GM18519 (cell line): ENCODE data around the gene ATP1B3.
"Not testable (repeated sequence)": the region's sequence is repeated elsewhere in the genome, so short reads cannot be mapped to it uniquely, and the experiment has no call there.

Experiments
- ATAC-seq: cut with Tn5 transposase; IDR thresholded peaks from one replicate; pipeline ENCODE4 v1.9.1; 2021; ENCODE audit warnings: mild to moderate bottlenecking, moderate library complexity; ENCODE audit not compliant: unreplicated experiment, low FRiP score

Gene ATP1B3

GRCh38 chr3:141876381-141876890, at the start of gene ATP1B3:
Gene ATP1B3 (plus strand): TSS chr3:141876643. CDS start chr3:141876802, 159 bp downstream.
- ATAC-seq: peak; percentile 70

- no peak for ATAC-seq
Observed at GRCh38 chr3:141828487-141828886, 48.0 kb upstream of the ATP1B3 start.

GRCh38 chr3:141828890-141829289, 47.6 kb upstream of the ATP1B3 start:
- no peak for ATAC-seq

DNA sequence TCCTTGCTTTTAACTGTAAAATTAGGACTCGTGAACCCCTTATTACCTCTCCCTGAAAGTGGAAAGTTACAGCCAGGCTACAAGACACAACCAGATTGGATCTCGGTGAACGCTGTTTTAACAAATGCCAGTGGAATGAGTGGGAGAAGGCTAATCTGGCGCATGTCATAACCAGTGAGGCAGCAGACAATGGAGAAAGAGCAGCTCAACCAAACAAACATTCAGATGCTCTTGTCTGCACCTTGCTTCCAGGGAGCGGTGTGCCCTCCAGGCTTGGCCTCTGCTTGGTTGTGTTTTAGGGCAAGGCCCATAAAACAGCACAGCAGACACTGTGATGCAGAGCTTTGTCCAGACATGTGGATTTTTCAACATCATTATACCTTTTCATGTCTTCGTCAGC, 45.9 kb upstream of the ATP1B3 start:
- ATAC-seq: no peak

GRCh38 chr3:141834292-141834691, 42.2 kb upstream of the ATP1B3 start:
- no peak for ATAC-seq

GRCh38 chr3:141835557-141836229, 40.8 kb upstream of the ATP1B3 start:
- ATAC-seq: no peak

GRCh38 chr3:141839389-141839788, 37.1 kb upstream of the ATP1B3 start:
- no peak for ATAC-seq

DNA sequence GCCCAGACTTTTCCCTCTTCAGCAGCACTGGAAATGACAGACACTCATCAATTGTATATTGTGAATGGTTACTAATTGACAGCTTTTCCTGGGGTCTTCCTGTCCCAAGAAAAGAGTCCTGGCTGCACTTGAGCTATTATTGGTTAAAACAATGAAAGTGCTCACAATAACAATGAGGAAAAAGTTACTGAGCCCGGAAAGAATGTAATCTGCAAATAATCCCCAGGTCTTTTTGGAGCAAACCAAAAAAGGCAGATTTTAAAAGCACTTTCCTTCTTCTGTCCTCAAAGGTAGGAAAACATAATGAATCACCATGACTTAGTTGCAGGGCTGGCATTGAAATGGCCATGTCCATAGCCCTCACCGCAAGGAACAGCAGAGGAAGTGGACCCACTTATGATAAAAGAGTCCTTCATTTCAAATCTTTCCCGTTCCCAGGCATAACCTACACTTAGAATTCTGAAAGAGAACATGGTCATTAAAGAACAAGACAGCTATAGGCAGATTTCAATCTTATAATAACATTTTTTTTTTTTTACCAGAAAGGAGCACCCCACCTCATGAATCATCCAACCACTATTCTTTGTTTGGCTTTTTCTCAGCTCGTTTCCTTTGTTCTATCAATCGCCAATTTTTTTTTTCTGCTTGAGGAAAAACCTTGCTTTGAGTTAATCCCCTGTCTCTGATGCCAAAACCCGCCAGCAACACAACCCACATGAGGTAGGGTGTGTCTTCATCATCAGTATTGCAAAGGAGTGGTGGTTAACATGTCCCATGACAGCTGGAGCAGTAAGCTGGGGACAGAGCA, 35.5 kb upstream of the ATP1B3 start:
- no peak for ATAC-seq

DNA sequence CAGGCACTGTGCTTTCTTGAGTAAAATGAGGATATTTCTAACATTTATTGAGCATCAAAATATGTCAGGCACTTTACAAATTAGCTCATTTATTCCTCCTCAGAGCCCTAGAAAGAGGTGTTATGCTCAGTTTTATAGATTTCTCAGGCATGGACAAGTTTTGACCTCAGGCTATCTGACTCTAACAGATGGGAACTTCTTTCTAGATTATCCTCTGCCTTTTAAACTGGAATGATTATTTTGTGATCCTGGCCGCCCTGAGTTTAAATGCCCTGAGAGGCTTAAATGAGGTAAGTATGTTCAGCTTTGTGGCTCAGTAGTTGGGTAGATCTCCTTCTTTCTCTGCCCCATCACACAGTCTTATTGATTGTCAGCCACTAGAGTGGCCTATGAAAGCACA, 32.3 kb upstream of the ATP1B3 start:
- no peak for ATAC-seq

DNA sequence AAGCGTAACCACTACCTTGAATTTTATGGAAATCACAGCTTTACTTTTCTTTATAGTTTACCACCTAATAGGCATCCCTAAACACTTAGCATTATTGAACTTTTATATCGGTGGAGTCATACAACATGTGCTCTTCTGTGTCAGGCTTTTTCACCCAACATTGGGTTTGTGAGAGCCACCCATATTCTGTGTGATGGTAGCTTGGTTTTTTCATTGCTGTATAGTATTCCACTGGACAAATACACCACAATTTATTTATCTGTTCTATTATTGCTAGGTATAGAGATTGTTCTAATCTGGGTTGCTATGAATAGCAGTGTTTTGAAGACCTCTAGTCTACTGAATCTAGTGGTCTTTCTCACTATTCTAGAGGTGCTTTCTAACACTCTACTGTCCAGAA, 31.6 kb upstream of the ATP1B3 start:
- no peak for ATAC-seq

DNA sequence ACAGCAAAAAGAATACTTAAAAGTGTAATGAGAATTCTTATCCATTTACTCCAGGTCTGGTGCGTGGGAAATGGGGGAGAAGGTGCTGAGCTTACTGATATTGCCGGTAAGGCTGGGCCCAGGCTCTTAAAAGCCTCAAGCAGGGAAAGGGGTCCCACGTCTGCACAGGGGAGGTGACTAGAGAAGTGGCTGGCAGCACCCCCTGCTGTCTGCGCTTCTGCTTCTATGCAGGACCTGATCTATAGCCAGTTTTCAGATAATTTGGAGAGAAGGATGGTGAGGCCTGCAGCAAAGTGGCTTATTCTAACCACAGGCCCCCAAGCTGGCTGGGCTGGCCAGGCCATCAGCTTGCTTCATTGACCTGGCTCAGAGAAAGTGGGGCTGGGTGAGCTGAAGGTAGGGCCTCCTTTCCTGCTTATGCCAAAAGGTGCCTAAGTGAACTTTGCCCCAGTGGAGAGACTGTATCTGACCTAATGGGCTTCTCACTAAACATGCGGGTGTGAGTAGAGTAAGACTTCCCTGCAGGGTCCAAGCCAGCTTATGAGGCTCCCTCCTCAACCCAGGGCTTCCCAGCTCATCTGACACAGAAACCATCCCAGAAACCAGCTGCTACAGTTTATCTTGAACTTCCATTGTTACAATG, 30.9 kb upstream of the ATP1B3 start:
- no peak for ATAC-seq

GRCh38 chr3:141846050-141846433, 30.4 kb upstream of the ATP1B3 start:
- ATAC-seq: no peak

DNA sequence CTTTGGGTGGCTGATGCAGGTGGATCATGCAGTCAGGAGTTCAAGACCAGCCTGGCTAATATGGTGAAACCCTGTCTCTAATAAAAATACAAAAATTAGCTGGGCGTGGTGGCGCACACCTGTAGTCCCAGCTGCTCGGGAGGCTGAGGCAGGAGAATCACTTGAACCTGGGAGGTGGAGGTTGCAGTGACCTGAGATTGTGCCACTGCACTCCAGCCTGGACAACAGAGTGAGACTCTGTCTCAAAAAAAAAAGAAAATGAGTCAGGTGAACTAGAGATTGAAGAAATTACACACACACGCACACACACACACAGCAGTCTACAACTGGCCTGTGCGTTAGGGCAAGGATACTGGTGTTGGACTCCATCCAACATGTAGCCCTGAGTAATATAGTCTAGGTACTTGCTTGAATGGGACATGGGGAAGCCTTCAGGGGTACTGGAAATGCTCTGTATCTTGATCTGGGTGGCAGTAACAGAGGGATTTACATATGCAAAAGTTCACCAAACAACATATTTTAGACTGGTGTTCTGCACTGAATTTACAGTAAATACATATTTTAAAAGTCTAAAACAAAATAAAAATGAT, 28.2 kb upstream of the ATP1B3 start:
- ATAC-seq: not testable (repeated sequence)

DNA sequence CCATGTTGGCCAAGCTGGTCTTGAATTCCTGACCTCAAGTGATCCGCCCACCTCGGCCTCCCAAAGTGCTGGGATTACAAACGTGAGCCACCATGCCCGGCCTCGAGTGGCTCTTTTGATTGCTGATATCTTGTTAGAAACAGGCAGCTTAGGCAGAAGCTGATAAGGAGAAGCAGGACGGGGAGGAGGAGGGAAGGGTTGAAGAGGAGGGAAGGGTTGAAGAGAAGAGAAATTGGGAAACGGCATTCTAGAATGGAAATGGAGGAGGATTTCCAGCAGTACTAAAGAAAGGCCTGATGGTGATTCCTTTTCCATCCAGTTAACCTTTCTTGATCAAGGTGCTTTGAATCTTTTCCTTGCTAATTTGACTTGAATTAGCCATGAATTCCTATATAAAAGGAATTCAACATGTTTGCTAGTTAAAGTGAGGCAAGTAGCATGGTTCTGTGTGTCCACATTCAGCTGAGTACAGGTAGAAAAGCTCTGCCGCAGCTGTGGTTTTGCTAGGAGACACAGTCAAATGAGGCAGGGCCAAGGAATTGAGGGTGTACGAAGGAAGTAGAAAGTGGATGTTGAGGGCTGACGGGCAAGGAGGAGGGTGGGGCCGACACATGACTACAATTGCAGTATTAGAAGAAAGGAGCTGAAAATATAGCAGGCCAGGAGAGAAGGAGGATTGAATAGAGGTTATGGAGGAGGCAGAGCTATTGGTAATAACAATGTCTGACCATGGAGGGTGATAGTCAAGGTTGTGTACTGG, 27.2 kb upstream of the ATP1B3 start:
- ATAC-seq: no peak

DNA sequence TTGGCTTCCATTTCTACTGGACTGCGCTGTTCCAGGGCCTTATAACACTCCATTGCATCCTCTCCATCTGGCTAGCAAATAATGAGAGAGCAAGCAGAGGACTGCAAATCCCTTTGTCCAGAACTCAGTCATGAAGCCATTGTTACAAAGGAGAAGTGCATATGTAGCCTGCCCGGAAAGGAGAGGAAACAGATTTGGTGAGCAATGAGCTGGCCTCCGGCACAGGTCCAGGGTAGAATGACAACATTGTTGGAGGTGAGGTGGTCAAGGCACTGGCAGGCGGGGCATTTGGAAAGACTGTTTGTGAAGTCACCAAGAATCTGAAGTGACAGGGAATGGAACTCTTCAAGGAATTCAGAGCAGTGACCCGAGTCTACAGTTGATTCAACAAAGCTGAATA, 25.0 kb upstream of the ATP1B3 start:
- no peak for ATAC-seq

DNA sequence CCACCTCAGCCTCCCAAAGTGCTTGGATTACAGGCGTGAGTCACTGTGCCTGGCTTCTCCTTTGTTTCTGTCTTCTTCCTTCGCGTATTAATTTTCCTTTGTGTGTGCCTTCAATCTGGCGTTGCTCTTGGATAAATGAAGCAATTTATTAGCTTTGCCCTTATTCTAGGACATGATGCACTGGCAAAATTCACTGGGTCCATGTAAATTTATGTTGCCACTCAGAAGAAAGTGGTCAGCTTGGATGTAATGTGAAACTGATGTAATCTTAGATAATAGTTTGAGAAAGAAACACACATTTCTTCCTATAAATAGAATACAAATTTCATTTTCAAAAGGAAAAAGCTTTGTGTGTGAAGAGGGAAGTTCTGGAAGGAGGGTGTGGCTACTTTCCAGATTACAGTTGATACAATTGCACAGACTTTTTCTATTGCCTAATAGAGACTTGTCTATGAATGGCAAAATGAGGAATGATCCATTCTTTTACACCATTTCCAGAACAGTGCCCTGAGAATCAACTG, 23.3 kb upstream of the ATP1B3 start:
- ATAC-seq: no peak

- no peak for ATAC-seq
Observed at GRCh38 chr3:141853629-141854168, 22.7 kb upstream of the ATP1B3 start.

GRCh38 chr3:141854599-141854998, 21.8 kb upstream of the ATP1B3 start:
- no peak for ATAC-seq

DNA sequence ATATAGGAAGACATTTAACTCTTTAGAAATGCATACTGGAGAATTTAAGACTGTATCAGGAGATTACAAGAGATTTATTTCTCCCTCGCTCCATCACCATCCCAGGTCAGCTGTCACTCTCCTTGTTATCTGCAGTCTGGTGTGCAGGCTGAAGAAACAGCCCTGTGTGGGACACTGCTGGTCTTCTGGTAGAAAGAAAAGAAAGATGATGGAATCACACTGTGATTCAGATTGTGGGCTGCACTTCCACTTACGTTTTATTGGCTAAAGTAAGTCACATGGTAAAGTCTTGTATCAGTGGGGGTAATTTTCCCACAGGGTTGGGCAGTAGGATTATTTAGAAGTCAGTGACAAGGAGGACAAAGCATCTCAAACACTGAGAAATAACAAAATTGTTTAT, 18.1 kb upstream of the ATP1B3 start:
- no peak for ATAC-seq

- no peak for ATAC-seq
Observed at GRCh38 chr3:141859651-141860050, 16.8 kb upstream of the ATP1B3 start.
